Measurements from ENCODE around the gene KRT74. TPM values are rescaled to one million over a fixed set of nuclear protein-coding genes. Genes with fewer than 3 reads are reported as not detected.

Gene KRT74
- polyA plus RNA-seq, 2 of the 4 experiments (the other 2 are of a cell fraction): not detected

- H3K9me3 ChIP-seq: no peaks in the 10 kb centered on the region
- ChIA-PET POLR2A (no interaction called here), CTCF (interaction anchor here (0.8 to 0.9 kb wide), 3 partner anchors 19 to 263 kb away, joined by 3 read pairs; no protein-coding TSS in a partner anchor)
- no peaks in the 10 kb centered on the region for H3K4me1 ChIP-seq
- ATAC-seq (no peak), DNase-seq (ENCODE audit: low read depth in 1 of 2, low spot score in 1 of 2) (no peak), FAIRE-seq (no peak)
- TF ChIP-seq BCL3 (IDR thresholded peaks at IDR 0.05) (no peak), MAX (IDR thresholded peaks at IDR 0.05) (no peak), RCOR1 (IDR thresholded peaks at IDR 0.05; ENCODE audit: low read depth, low read length) (no peak), CBX2 (IDR thresholded peaks at IDR 0.05; ENCODE audit: borderline replicate concordance, low read depth) (no peak), HES2 (IDR thresholded peaks at IDR 0.05) (no peak), MAFK (IDR thresholded peaks at IDR 0.05; ENCODE audit: partially characterized antibody) (no peak), RAD21 (conservative IDR thresholded peaks at IDR 0.05 in 1 of 2, IDR thresholded peaks at IDR 0.05 in 1 of 2) (no peak), PBX3 (IDR thresholded peaks at IDR 0.05) (no peak), USF2 (IDR thresholded peaks at IDR 0.05) (no peak), KDM1A (IDR thresholded peaks at IDR 0.05; ENCODE audit: low read depth) (no peak), ZFP36 (IDR thresholded peaks at IDR 0.05; ENCODE audit: borderline replicate concordance, partially characterized antibody) (no peak), ELK1 (IDR thresholded peaks at IDR 0.05; ENCODE audit: low read depth, low read length) (no peak), HOXB13 (CRISPR knock-in tag; IDR thresholded peaks at IDR 0.05; ENCODE audit: low read depth) (no peak), E2F6 (IDR thresholded peaks at IDR 0.05; ENCODE audit: borderline replicate concordance, low read depth) (no peak), HOXA7 (CRISPR knock-in tag; IDR thresholded peaks at IDR 0.05) (no peak), CEBPB (IDR thresholded peaks at IDR 0.05) (no peak), BHLHE40 (IDR thresholded peaks at IDR 0.05; ENCODE audit: low read depth, low read length) (no peak), HOXB5 (CRISPR knock-in tag; IDR thresholded peaks at IDR 0.05) (no peak)
- no peak overlapping the region for H3K27ac ChIP-seq
- 85% methylated on average over 5 of the region's 5 CpGs for WGBS (ENCODE audit: missing lambda C conversion rate)
- H3K4me3 ChIP-seq: no peak overlapping the region
- H3K4me2 ChIP-seq: no peak overlapping the region
Measured at GRCh38 chr12:52602552-52602951, 28.9 kb upstream of the KRT74 start.

GRCh38 chr12:52601671-52602070 is 28.0 kb upstream of the KRT74 start:
- no peak for FAIRE-seq
- TF ChIP-seq RFX5 (IDR thresholded peaks at IDR 0.05) (no peak), EP300 (IDR thresholded peaks at IDR 0.05) (no peak), KDM1A (IDR thresholded peaks at IDR 0.05; ENCODE audit: low read depth) (no peak), CBX8 (IDR thresholded peaks at IDR 0.05) (no peak), MYC (IDR thresholded peaks at IDR 0.05; ENCODE audit: borderline replicate concordance, low read length) (no peak), GATA3 (IDR thresholded peaks at IDR 0.05; ENCODE audit: borderline replicate concordance) (no peak), CHD2 (IDR thresholded peaks at IDR 0.05; ENCODE audit: low read length, partially characterized antibody) (no peak), NPAS2 (CRISPR knock-in tag; IDR thresholded peaks at IDR 0.05; ENCODE audit: borderline replicate concordance) (no peak), NR3C1 (IDR thresholded peaks at IDR 0.05) (no peak), HDAC2 (IDR thresholded peaks at IDR 0.05) (no peak), HEYL (CRISPR knock-in tag; IDR thresholded peaks at IDR 0.05) (no peak), HOXA7 (CRISPR knock-in tag; IDR thresholded peaks at IDR 0.05) (no peak), E2F6 (IDR thresholded peaks at IDR 0.05; ENCODE audit: borderline replicate concordance, low read depth) (no peak), REST (IDR thresholded peaks at IDR 0.05) (no peak), ZSCAN20 (CRISPR knock-in tag; IDR thresholded peaks at IDR 0.05) (no peak)

More at GRCh38 chr12:52601671-52602070, 28.0 kb upstream of the KRT74 start:
- CTCF ChIA-PET: interaction anchor here (0.9 kb wide), 1 partner anchor 18 kb away, joined by 3 read pairs; no protein-coding TSS in a partner anchor
- no peak for ATAC-seq
- 68% methylated on average over 4 of the region's 4 CpGs for WGBS (ENCODE audit: missing lambda C conversion rate)
- H3K27ac ChIP-seq: no peak overlapping the region
- H3K4me3 ChIP-seq: no peak overlapping the region
- H3K9me3 ChIP-seq: no peaks in the 10 kb centered on the region
- POLR2A ChIA-PET: no interaction called here
- H3K4me2 ChIP-seq: no peak overlapping the region
- no peaks in the 10 kb centered on the region for H3K4me1 ChIP-seq
- DNase-seq (ENCODE audit: low read depth in 1 of 2, low spot score in 1 of 2): no peak

All from A549 (cell line).